Measurements from ENCODE around the gene ATAT1. TPM values are rescaled to one million over a fixed set of nuclear protein-coding genes. Genes with fewer than 3 reads are reported as not detected.

The ATAT1 gene
- total and polyA plus RNA-seq, 2 of the 13 experiments (the other 11 are each of a cell fraction or from before 2014, with no cell fraction given), result 9.2 to 23.6 TPM

DNA sequence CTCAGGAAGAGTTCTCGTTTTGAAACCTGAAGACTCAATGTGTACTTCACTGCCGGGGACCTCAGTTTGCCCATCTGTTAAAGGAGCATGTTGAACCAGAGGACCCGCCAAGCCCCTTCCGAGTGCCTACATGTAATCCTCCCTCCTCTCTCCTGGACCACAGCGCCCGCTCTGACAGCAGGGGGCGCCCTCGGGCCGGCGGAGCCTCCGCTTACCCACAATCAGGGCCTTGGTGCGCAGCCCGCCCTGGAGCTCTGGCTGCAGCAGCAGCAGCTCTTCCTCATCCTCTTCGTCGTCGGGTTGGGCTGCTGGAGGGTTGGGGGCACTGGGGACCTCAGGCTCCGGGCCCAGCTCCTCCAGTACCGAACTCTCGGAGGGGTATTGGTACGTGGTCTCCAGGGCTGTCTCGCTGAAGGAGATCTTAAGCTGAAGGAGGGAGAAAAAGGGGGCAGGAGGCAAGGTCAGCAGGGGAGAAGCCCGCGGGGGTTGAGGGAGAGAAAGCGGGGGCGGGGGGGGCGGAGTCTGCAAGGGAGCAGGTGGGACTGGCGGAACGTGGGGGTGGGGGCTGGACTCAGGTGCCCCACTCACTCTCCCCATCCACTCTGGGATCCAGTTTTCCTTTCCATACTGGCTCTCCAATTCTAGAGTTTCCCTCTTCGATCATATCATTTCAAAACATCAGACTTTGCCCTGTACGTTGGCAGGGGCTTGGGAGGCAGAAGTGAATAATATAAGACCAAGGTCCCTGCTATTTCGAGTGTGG lies 52.5 kb downstream of the ATAT1 start (continued):
- no peak for TF ChIP-seq ZNF10 (CRISPR knock-in tag; IDR thresholded peaks at IDR 0.05; ENCODE audit: borderline replicate concordance, low read depth)
- TF ChIP-seq GABPB1 (CRISPR knock-in tag; IDR thresholded peaks at IDR 0.05), result peak; percentile 77
- 0 out of 2 replicates have a peak, but pooled peaks have one; percentile 69 for TF ChIP-seq KLF6 (CRISPR knock-in tag; IDR thresholded peaks at IDR 0.05)
- TF ChIP-seq, protein P1, sequence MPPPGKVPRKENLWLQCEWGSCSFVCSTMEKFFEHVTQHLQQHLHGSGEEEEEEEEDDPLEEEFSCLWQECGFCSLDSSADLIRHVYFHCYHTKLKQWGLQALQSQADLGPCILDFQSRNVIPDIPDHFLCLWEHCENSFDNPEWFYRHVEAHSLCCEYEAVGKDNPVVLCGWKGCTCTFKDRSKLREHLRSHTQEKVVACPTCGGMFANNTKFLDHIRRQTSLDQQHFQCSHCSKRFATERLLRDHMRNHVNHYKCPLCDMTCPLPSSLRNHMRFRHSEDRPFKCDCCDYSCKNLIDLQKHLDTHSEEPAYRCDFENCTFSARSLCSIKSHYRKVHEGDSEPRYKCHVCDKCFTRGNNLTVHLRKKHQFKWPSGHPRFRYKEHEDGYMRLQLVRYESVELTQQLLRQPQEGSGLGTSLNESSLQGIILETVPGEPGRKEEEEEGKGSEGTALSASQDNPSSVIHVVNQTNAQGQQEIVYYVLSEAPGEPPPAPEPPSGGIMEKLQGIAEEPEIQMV (CRISPR knock-in tag; IDR thresholded peaks at IDR 0.05; ENCODE audit: low read depth), result 0 out of 2 replicates have a peak, but pooled peaks have one; percentile 61
- TF ChIP-seq, protein P2, sequence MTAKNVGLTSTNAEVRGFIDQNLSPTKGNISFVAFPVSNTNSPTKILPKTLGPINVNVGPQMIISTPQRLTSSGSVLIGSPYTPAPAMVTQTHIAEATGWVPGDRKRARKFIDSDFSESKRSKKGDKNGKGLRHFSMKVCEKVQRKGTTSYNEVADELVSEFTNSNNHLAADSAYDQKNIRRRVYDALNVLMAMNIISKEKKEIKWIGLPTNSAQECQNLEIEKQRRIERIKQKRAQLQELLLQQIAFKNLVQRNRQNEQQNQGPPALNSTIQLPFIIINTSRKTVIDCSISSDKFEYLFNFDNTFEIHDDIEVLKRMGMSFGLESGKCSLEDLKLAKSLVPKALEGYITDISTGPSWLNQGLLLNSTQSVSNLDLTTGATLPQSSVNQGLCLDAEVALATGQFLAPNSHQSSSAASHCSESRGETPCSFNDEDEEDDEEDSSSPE (CRISPR knock-in tag; IDR thresholded peaks at IDR 0.05), result peak; percentile 56
- peak; percentile 90 for TF ChIP-seq ZBTB20 (CRISPR knock-in tag; IDR thresholded peaks at IDR 0.05; ENCODE audit: borderline replicate concordance, low read depth)
- TF ChIP-seq ZBTB7B (CRISPR knock-in tag; IDR thresholded peaks at IDR 0.05), result peak; percentile 81
- no peak for TF ChIP-seq ZNF724P (CRISPR knock-in tag; IDR thresholded peaks at IDR 0.05; ENCODE audit: borderline replicate concordance)
- TF ChIP-seq ZNF350 (CRISPR knock-in tag; IDR thresholded peaks at IDR 0.05; ENCODE audit: borderline replicate concordance, low read depth), result peak; percentile 49; the same call in 1 of the 2 replicates
- no peak for TF ChIP-seq HHEX (CRISPR knock-in tag; IDR thresholded peaks at IDR 0.05)
- peak; percentile 89; the same call in 1 of the 2 replicates for TF ChIP-seq ZNF891 (CRISPR knock-in tag; IDR thresholded peaks at IDR 0.05)
- TF ChIP-seq, protein P3, sequence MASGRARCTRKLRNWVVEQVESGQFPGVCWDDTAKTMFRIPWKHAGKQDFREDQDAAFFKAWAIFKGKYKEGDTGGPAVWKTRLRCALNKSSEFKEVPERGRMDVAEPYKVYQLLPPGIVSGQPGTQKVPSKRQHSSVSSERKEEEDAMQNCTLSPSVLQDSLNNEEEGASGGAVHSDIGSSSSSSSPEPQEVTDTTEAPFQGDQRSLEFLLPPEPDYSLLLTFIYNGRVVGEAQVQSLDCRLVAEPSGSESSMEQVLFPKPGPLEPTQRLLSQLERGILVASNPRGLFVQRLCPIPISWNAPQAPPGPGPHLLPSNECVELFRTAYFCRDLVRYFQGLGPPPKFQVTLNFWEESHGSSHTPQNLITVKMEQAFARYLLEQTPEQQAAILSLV (CRISPR knock-in tag; IDR thresholded peaks at IDR 0.05; ENCODE audit: borderline replicate concordance), result peak; percentile 59; the same call in 1 of the 2 replicates
- peak; percentile 78; the same call in 1 of the 2 replicates for TF ChIP-seq NRL (CRISPR knock-in tag; IDR thresholded peaks at IDR 0.05; ENCODE audit: borderline replicate concordance)
- TF ChIP-seq TBP (CRISPR knock-in tag; IDR thresholded peaks at IDR 0.05), result no peak
- no peak for TF ChIP-seq CCAR2 (optimal IDR thresholded peaks at IDR 0.05; ENCODE audit: low read depth, low read length)
- 0 out of 2 replicates have a peak, but pooled peaks have one; percentile 7 for TF ChIP-seq SMARCE1 (IDR thresholded peaks at IDR 0.05; ENCODE audit: borderline replicate concordance)
- TF ChIP-seq TP53 (CRISPR knock-in tag; conservative IDR thresholded peaks at IDR 0.05), result no peak
- TF ChIP-seq ZNF75D (CRISPR knock-in tag; IDR thresholded peaks at IDR 0.05; ENCODE audit: borderline replicate concordance), result no peak
- TF ChIP-seq ARHGAP35 (CRISPR knock-in tag; IDR thresholded peaks at IDR 0.05; ENCODE audit: borderline replicate concordance), result peak; percentile 54; the same call in 1 of the 2 replicates
- TF ChIP-seq RFXANK (CRISPR knock-in tag; IDR thresholded peaks at IDR 0.05), result peak; percentile 87
- no peak for TF ChIP-seq ZNF652 (CRISPR knock-in tag; IDR thresholded peaks at IDR 0.05; ENCODE audit: borderline replicate concordance, low read depth)
- peak; percentile 70; the same call in 1 of the 2 replicates for TF ChIP-seq POGZ (CRISPR knock-in tag; IDR thresholded peaks at IDR 0.05)
- no peak for TF ChIP-seq ZNF329 (CRISPR knock-in tag; IDR thresholded peaks at IDR 0.05; ENCODE audit: low read depth)
- peak; percentile 74; the same call in 1 of the 2 replicates for TF ChIP-seq ZNF160 (CRISPR knock-in tag; IDR thresholded peaks at IDR 0.05)
- TF ChIP-seq, protein P4, sequence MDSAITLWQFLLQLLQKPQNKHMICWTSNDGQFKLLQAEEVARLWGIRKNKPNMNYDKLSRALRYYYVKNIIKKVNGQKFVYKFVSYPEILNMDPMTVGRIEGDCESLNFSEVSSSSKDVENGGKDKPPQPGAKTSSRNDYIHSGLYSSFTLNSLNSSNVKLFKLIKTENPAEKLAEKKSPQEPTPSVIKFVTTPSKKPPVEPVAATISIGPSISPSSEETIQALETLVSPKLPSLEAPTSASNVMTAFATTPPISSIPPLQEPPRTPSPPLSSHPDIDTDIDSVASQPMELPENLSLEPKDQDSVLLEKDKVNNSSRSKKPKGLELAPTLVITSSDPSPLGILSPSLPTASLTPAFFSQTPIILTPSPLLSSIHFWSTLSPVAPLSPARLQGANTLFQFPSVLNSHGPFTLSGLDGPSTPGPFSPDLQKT (CRISPR knock-in tag; IDR thresholded peaks at IDR 0.05; ENCODE audit: borderline replicate concordance), result no peak
- peak; percentile 48; the same call in 1 of the 2 replicates for TF ChIP-seq SIN3B (IDR thresholded peaks at IDR 0.05; ENCODE audit: low read length)
